GM10847 (cell line): Measurements from ENCODE around the gene PPARD.

Experiments
- POLR2A ChIP-seq: IDR thresholded peaks from 2 replicates; pipeline ENCODE4 v1.6.1; 2011; ENCODE audit not compliant: insufficient read length; ENCODE audit errors: extremely low read depth

Gene PPARD

GRCh38 chr6:35428421-35429149, 86.2 kb downstream of the PPARD start:
- TF ChIP-seq POLR2A: no peak

- no peak for TF ChIP-seq POLR2A
Measured at GRCh38 chr6:35429463-35429862, 87.1 kb downstream of the PPARD start.

- TF ChIP-seq POLR2A: no peak
Measured at GRCh38 chr6:35432291-35432690, 89.9 kb downstream of the PPARD start.

- no peak for TF ChIP-seq POLR2A
Measured at GRCh38 chr6:35435074-35435837, 92.9 kb downstream of the PPARD start.

GRCh38 chr6:35436071-35436857, 93.9 kb downstream of the PPARD start:
- no peak for TF ChIP-seq POLR2A

GRCh38 chr6:35439308-35439707, 97.0 kb downstream of the PPARD start:
- TF ChIP-seq POLR2A: no peak

GRCh38 chr6:35441205-35441604, 98.8 kb downstream of the PPARD start:
- no peak for TF ChIP-seq POLR2A

GRCh38 chr6:35441642-35442041, 99.3 kb downstream of the PPARD start:
- no peak for TF ChIP-seq POLR2A

- no peak for TF ChIP-seq POLR2A
Measured at GRCh38 chr6:35442693-35443092, 100.3 kb downstream of the PPARD start.

- TF ChIP-seq POLR2A: no peak
Measured at GRCh38 chr6:35443341-35444030, 101.1 kb downstream of the PPARD start.

GRCh38 chr6:35445691-35446090, 103.3 kb downstream of the PPARD start:
- no peak for TF ChIP-seq POLR2A

- TF ChIP-seq POLR2A: no peak
Measured at GRCh38 chr6:35448191-35448590, 105.8 kb downstream of the PPARD start.

- TF ChIP-seq POLR2A: no peak
Measured at GRCh38 chr6:35449287-35449881, 107.0 kb downstream of the PPARD start.

GRCh38 chr6:35451354-35452182, 109.2 kb downstream of the PPARD start:
- TF ChIP-seq POLR2A: no peak
